Measurements from ENCODE around the gene PLPPR5. TPM values are rescaled to one million over a fixed set of nuclear protein-coding genes. Genes with fewer than 3 reads are reported as not detected.

The PLPPR5 gene
- total RNA-seq, 1 donor from 2014 or later = 0.56 TPM

GRCh38 chr1:98908980-98909379 is 95.7 kb downstream of the PLPPR5 start:
- Histone ChIP-seq H3K4me1 (no peaks in the 10 kb centered on the region), H3K4me2 (no peak overlapping the region), H3F3A (ENCODE audit: low read depth) (no peaks in the 10 kb centered on the region), H3K36me3 (no peaks in the 10 kb centered on the region), H3K27ac (no peak overlapping the region), H3K4me3 (no peak overlapping the region), H3K27me3 (no peaks in the 10 kb centered on the region), H2AFZ (replicated peaks) (no peak overlapping the region), H4K20me1 (ENCODE audit: low read depth) (no peaks in the 10 kb centered on the region), H3K9ac (no peak overlapping the region), H3K9me3 (ENCODE audit: low read depth) (no peaks in the 10 kb centered on the region), H3K79me2 (ENCODE audit: low read depth) (no peaks in the 10 kb centered on the region)
- TF ChIP-seq EZH2 (IDR thresholded peaks at IDR 0.05) = no peak
- TF ChIP-seq EZH2phosphoT487 (IDR thresholded peaks at IDR 0.05) = no peak
- TF ChIP-seq CTCF (IDR thresholded peaks at IDR 0.05) = no peak
- H3K36me3 Mint-ChIP-seq = no peaks in the 10 kb centered on the region
- H3K27ac Mint-ChIP-seq = no peak overlapping the region
- peaks cover 2% of the 10 kb centered on the region for H3K27me3 Mint-ChIP-seq (ENCODE audit: insufficient read depth, low read depth)
- H3K9me3 Mint-ChIP-seq = no peaks in the 10 kb centered on the region
- no peak overlapping the region for H3K4me3 Mint-ChIP-seq
- DNase-seq (ENCODE audit: low spot score) = no peak
- H3K4me1 Mint-ChIP-seq = peaks cover 4% of the 10 kb centered on the region

- H3K36me3 Mint-ChIP-seq = no peaks in the 10 kb centered on the region
- H3K9me3 ChIP-seq (ENCODE audit: low read depth) = no peaks in the 10 kb centered on the region
- H3K4me1 Mint-ChIP-seq = peaks cover 4% of the 10 kb centered on the region
- DNase-seq (ENCODE audit: low spot score) = no peak
- peaks cover 2% of the 10 kb centered on the region for H3K27me3 Mint-ChIP-seq (ENCODE audit: insufficient read depth, low read depth)
- H3K27me3 ChIP-seq = no peaks in the 10 kb centered on the region
- TF ChIP-seq EZH2 (IDR thresholded peaks at IDR 0.05) (no peak), EZH2phosphoT487 (IDR thresholded peaks at IDR 0.05) (no peak), CTCF (IDR thresholded peaks at IDR 0.05) (no peak)
- H3K4me2 ChIP-seq = no peak overlapping the region
- no peaks in the 10 kb centered on the region for H3K9me3 Mint-ChIP-seq
- no peak overlapping the region for H3K27ac ChIP-seq
- no peak overlapping the region for H3K27ac Mint-ChIP-seq
- no peaks in the 10 kb centered on the region for H3K36me3 ChIP-seq
- no peaks in the 10 kb centered on the region for H3F3A ChIP-seq (ENCODE audit: low read depth)
- no peak overlapping the region for H3K4me3 Mint-ChIP-seq
- no peaks in the 10 kb centered on the region for H3K4me1 ChIP-seq
- H3K9ac ChIP-seq = no peak overlapping the region
- H4K20me1 ChIP-seq (ENCODE audit: low read depth) = no peaks in the 10 kb centered on the region
- H3K4me3 ChIP-seq = no peak overlapping the region
- H2AFZ ChIP-seq (replicated peaks) = no peak overlapping the region
- H3K79me2 ChIP-seq (ENCODE audit: low read depth) = no peaks in the 10 kb centered on the region
Measured at GRCh38 chr1:98906809-98907208, 97.9 kb downstream of the PLPPR5 start.

GRCh38 chr1:98906361-98906760 is 98.3 kb downstream of the PLPPR5 start:
- Mint-ChIP-seq H3K4me3 (no peak overlapping the region), H3K27ac (no peak overlapping the region), H3K4me1 (peaks cover 4% of the 10 kb centered on the region), H3K27me3 (ENCODE audit: insufficient read depth, low read depth) (peaks cover 2% of the 10 kb centered on the region), H3K36me3 (no peaks in the 10 kb centered on the region), H3K9me3 (no peaks in the 10 kb centered on the region)
- no peak for TF ChIP-seq CTCF (IDR thresholded peaks at IDR 0.05)
- Histone ChIP-seq H3K4me2 (no peak overlapping the region), H3K79me2 (ENCODE audit: low read depth) (no peaks in the 10 kb centered on the region), H2AFZ (replicated peaks) (no peak overlapping the region), H3K9me3 (ENCODE audit: low read depth) (no peaks in the 10 kb centered on the region), H3K4me1 (no peaks in the 10 kb centered on the region), H3K9ac (no peak overlapping the region), H4K20me1 (ENCODE audit: low read depth) (no peaks in the 10 kb centered on the region), H3F3A (ENCODE audit: low read depth) (no peaks in the 10 kb centered on the region), H3K27me3 (no peaks in the 10 kb centered on the region), H3K27ac (no peak overlapping the region), H3K36me3 (no peaks in the 10 kb centered on the region), H3K4me3 (no peak overlapping the region)
- DNase-seq (ENCODE audit: low spot score) = no peak

GRCh38 chr1:98904684-98905083 is 100.0 kb downstream of the PLPPR5 start:
- Mint-ChIP-seq H3K27ac (no peak overlapping the region), H3K27me3 (ENCODE audit: insufficient read depth, low read depth) (no peaks in the 10 kb centered on the region), H3K4me1 (no peaks in the 10 kb centered on the region), H3K4me3 (no peak overlapping the region), H3K36me3 (no peaks in the 10 kb centered on the region), H3K9me3 (no peaks in the 10 kb centered on the region)
- Histone ChIP-seq H3K79me2 (ENCODE audit: low read depth) (no peaks in the 10 kb centered on the region), H3K27ac (no peak overlapping the region), H3K4me3 (no peak overlapping the region), H3K9me3 (ENCODE audit: low read depth) (no peaks in the 10 kb centered on the region), H3F3A (ENCODE audit: low read depth) (no peaks in the 10 kb centered on the region), H4K20me1 (ENCODE audit: low read depth) (no peaks in the 10 kb centered on the region), H3K9ac (no peak overlapping the region), H3K4me2 (no peak overlapping the region), H3K4me1 (no peaks in the 10 kb centered on the region), H3K36me3 (no peaks in the 10 kb centered on the region), H2AFZ (replicated peaks) (no peak overlapping the region), H3K27me3 (no peaks in the 10 kb centered on the region)
- TF ChIP-seq EZH2 (IDR thresholded peaks at IDR 0.05) (no peak), CTCF (IDR thresholded peaks at IDR 0.05) (no peak), EZH2phosphoT487 (IDR thresholded peaks at IDR 0.05) (no peak)
- no peak for DNase-seq (ENCODE audit: low spot score)
